Measurements from ENCODE around the gene UBE2D2.
"Not testable (repeated sequence)": the region's sequence is repeated elsewhere in the genome, so short reads cannot be mapped to it uniquely, and the experiment has no call there.

The UBE2D2 gene

DNA sequence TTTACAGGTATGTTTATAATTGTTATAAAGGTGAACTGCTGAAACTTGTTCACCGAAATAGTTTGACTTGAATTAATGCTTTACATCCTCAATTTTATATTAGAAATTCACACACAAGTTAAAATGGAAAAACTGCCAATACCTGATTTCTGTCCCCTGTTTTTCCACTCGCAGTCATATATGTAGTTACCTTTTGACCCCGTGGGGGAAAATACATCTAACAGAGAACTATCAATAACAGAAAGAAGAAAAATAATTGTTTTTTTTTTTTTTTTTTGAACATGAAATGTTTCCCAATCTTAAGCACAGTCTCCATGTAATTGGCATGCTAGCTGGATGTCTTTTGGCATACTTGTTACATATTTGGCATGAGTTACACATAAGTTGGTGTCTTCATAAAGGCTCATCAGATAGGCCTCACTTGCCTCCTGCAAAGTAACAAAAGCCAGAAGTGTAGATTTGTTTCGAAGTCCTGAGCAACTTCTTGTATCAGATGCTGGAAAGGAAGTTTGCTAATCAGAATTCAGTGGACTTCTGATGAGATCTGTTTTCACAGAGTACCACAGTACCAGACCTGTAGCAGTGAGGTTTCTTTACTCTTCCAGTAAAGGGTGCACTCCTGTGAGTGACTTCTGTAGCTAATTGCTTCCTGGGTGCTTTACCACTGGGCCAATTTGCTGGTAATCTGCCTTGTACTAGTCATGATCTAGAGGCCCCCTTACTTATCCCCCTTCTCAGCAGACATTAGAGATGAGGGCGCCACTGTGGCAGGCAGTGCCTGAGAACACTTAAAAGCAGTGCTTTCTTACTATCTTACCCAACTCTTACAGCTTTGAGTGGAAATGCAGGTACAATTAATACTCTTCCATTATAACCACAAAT, 50.8 kb downstream of the UBE2D2 start:
- DNase-seq (ENCODE audit: insufficient read length) (no peak), FAIRE-seq (no peak)
- no peak for TF ChIP-seq TAF1 (IDR thresholded peaks at IDR 0.05; ENCODE audit: borderline replicate concordance, low read depth, low read length)
- no peak for TF ChIP-seq POLR2A (IDR thresholded peaks at IDR 0.05; ENCODE audit: low read depth, low read length)
- TF ChIP-seq POLR2AphosphoS5 (IDR thresholded peaks at IDR 0.05; ENCODE audit: low read depth, low read length), result no peak

DNA sequence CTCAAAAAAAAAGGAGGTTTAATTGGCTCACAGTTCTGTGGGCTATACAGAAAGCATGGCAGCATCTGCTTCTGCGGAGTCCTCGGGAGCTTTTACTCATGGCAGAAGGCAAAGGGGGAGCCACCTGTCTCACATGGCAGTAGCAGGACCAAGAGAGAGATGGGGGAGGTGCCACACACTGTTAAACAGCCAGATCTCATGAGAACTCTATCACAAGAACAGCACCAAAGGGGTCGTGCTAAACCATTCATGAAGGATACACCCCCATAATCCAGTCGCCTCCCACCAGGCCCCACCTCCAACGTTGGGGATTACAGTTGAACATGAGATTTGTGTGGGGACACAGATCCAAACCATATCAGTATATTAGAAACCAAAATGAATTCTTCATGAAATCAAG, 58.7 kb downstream of the UBE2D2 start:
- TF ChIP-seq POLR2A (IDR thresholded peaks at IDR 0.05; ENCODE audit: low read depth, low read length) (no peak), TAF1 (IDR thresholded peaks at IDR 0.05; ENCODE audit: borderline replicate concordance, low read depth, low read length) (no peak), POLR2AphosphoS5 (IDR thresholded peaks at IDR 0.05; ENCODE audit: low read depth, low read length) (no peak)
- no peak for FAIRE-seq

DNA sequence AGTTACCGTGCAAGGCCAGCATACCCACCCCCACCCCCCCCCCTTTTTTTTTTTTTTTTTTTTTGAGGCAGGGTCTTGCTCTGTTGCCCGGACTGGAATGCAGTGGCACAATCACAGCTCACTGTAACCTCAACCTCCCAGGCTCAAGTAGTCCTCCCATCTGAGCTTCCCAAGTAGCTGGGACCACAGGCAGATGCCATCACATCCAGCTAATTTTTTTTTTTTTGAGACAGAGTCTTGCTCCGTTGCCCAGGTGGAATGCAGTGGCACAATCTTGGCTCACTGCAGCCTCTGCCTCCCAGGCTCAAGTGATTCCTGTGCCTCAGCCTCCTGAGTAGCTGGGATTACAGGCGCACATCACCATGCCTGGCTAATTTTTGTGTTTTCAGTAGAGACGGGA, 64.3 kb downstream of the UBE2D2 start:
- not testable (repeated sequence) for FAIRE-seq

More for the DNA sequence above, 58.7 kb downstream of the UBE2D2 start:
- no peak for DNase-seq (ENCODE audit: insufficient read length)

DNA sequence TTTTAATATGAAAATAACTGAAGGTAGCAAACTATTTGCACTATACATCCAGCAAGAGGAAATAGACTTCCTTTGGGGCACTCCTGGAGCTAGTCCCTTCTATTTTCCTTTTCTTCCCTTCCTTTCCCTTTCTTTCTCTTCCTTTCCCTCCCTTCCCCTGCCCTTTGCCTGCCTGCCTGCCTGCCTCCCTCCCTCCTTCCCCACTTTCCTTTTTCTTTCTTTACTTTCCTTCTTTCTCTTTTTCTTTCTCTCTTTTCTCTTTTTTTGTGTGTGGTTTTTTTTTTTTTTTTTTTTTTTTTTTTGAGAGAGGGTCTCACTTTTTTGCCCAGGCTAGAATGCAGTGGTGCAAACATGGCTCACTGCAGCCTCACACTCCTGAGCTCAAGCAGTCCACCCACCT, 69.7 kb downstream of the UBE2D2 start:
- no peak for TF ChIP-seq POLR2A (IDR thresholded peaks at IDR 0.05; ENCODE audit: low read depth, low read length)
- TF ChIP-seq TAF1 (IDR thresholded peaks at IDR 0.05; ENCODE audit: borderline replicate concordance, low read depth, low read length), result no peak
- no peak for TF ChIP-seq POLR2AphosphoS5 (IDR thresholded peaks at IDR 0.05; ENCODE audit: low read depth, low read length)
- FAIRE-seq (no peak), DNase-seq (ENCODE audit: insufficient read length) (no peak)

More for the DNA sequence above, 64.3 kb downstream of the UBE2D2 start:
- not testable (repeated sequence) for DNase-seq (ENCODE audit: insufficient read length)

DNA sequence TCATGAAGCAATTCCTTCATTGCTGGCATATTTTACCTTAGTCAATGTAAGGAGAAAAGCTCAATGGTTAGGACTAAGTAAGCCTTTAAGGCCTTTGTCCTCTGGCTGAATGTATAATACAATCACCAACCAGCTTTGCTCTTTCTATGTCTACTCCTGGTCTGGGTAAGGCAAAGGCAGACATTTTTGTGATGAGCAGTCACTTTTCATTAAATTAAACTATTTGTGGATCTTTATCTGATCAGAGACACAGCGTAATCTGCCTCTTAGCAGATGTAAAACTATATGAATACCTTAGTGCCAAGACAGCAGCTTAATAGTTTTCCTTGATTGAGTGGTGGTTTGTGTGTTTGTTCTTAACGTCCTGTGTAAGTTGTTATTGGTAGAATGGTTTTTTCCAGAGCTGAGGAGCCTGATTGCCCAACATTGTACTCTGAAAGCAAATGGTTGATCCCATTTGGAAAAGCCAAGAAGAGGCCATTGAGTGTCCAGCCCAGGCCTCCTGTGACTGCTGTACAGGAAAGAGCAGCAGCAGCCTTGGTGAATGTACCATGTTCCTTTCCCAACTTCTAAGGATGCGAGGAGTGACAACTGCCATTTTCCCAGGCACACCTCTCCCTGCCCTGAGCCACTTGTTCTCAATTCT, 70.5 kb downstream of the UBE2D2 start:
- TF ChIP-seq POLR2A (IDR thresholded peaks at IDR 0.05; ENCODE audit: low read depth, low read length) (no peak), POLR2AphosphoS5 (IDR thresholded peaks at IDR 0.05; ENCODE audit: low read depth, low read length) (no peak), TAF1 (IDR thresholded peaks at IDR 0.05; ENCODE audit: borderline replicate concordance, low read depth, low read length) (no peak)
- DNase-seq (ENCODE audit: insufficient read length) (no peak), FAIRE-seq (no peak)

DNA sequence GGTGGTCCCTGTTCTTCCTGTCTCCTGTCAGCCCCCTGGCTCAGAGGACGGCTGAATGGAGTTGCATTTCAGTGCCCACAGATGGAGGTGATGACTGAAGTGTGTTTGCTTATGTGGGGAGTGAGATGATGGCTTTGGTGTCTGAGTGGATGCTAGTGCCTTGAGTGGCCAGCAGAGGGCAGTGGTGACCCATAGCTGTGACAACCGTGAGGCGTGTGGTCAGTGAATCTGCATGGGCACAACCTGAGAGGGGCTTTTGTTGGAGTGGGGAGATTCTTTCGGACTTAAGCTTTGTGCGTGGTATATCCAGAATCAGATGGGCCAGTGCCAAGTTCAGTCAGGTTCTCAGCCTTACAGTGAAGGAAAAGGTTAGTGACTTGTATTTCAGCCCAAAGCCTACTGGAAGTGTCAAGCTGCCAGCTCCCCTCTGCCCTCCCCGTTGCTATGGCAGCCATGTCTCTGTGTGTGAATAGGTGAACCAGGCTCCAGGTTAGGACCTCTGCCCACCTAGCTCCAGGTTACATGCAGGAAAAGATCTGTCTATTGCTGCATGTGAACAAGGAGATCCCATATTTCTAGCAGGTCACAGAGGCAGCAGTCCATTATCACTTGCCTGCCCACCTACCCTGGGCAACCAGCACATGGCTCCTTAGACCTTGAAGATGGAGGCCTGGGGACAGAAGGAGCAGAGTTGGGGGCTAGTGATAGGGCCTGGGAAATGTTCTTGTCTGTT, 72.3 kb downstream of the UBE2D2 start:
- FAIRE-seq (peak; percentile 96), DNase-seq (ENCODE audit: insufficient read length) (no peak)
- no peak for TF ChIP-seq TAF1 (IDR thresholded peaks at IDR 0.05; ENCODE audit: borderline replicate concordance, low read depth, low read length)
- peak; percentile 43; the same call in 1 of the 2 replicates for TF ChIP-seq POLR2AphosphoS5 (IDR thresholded peaks at IDR 0.05; ENCODE audit: low read depth, low read length)

DNA sequence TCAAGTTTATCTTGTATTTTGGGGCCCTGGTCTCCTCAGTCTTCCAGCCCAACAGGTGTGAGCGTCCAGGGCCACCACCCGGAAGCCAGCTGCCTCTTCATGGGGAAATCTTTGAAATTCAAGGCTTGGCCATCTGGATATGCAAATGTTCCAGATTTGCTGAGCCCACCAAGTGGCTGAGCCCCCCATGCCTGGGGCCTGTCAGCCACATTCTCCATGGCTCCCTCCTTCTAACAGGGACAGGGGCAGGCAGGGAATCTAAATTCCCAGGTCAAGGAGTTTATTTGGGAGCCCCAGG, 72.8 kb downstream of the UBE2D2 start:
- TF ChIP-seq POLR2A (IDR thresholded peaks at IDR 0.05; ENCODE audit: low read depth, low read length), result no peak
- no peak for TF ChIP-seq POLR2AphosphoS5 (IDR thresholded peaks at IDR 0.05; ENCODE audit: low read depth, low read length)
- no peak for TF ChIP-seq TAF1 (IDR thresholded peaks at IDR 0.05; ENCODE audit: borderline replicate concordance, low read depth, low read length)
- no peak for DNase-seq (ENCODE audit: insufficient read length)
- FAIRE-seq, result no peak

DNA sequence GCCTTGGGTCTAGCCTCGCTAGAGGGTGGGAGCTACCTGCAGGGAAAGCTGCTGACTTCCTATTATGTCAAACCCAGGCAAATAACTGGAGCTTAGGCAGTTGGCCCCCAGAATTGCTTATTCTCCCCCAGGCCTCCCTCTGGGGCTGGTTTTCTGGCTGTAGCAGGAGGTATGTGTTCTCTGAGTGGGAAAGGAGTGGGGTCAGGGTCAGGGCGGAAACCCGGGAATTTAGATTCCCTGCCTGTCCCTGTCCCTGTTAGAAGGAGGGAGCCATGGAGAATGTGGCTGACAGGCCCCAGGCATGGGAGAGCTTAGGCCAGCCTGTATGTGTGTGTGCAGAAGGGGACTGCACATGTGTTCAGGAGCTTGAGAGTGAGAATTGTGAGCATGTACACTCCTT, 73.4 kb downstream of the UBE2D2 start:
- FAIRE-seq, result no peak
- DNase-seq (ENCODE audit: insufficient read length), result no peak
- TF ChIP-seq POLR2AphosphoS5 (IDR thresholded peaks at IDR 0.05; ENCODE audit: low read depth, low read length) (no peak), POLR2A (IDR thresholded peaks at IDR 0.05; ENCODE audit: low read depth, low read length) (no peak), TAF1 (IDR thresholded peaks at IDR 0.05; ENCODE audit: borderline replicate concordance, low read depth, low read length) (no peak)

DNA sequence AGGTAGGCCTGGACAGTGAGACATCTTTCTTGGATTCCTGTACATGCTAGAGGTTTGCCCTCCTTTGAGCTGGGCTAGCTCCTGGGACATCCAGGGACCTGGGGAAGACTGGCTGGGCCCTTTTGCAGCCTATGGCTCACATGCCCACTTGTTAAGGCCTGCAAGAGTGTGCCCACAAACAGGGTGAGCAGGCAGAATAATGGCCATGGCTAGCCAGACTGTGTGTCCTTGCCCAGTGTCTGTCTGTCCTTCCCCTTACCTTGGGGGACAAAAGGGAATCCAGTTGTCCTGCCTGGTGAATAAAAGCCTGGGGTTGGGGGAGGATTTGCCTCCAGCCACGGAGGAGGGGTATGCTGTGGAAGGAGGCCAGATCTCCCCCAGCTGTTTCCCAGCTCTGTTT, 74.1 kb downstream of the UBE2D2 start:
- no peak for FAIRE-seq
- no peak for DNase-seq (ENCODE audit: insufficient read length)
- TF ChIP-seq POLR2AphosphoS5 (IDR thresholded peaks at IDR 0.05; ENCODE audit: low read depth, low read length) (no peak), POLR2A (IDR thresholded peaks at IDR 0.05; ENCODE audit: low read depth, low read length) (no peak), TAF1 (IDR thresholded peaks at IDR 0.05; ENCODE audit: borderline replicate concordance, low read depth, low read length) (no peak)

DNA sequence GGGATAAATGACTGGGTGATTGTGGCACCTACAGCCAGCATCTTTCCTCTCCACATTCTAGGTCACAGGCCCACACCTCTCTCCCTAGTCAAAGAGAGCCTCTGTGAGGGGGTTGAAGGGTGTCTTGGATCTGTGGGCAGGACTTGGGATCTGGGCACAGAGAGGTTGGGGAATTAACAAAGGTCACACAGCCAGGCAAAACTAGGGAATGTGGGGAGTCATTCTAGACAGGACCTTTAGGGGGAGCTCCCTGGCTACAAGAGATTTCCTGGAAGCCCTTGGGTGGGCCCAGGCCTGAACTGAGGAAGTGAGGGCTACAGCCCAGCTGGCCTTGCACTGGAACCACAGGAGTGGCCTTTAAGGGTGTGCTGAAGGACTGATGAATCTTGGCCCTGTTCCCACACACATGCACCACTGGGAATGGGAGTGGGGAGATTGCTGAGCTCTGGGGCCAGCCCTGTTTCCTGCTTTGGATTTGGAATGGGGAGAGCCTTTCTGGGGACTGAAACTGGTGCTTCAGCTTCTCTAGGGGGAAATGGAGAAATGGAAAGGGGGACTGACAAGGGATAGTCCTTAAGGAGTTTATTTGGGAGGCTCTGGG, 74.6 kb downstream of the UBE2D2 start:
- DNase-seq (ENCODE audit: insufficient read length), result no peak
- TF ChIP-seq TAF1 (IDR thresholded peaks at IDR 0.05; ENCODE audit: borderline replicate concordance, low read depth, low read length) (no peak), POLR2A (IDR thresholded peaks at IDR 0.05; ENCODE audit: low read depth, low read length) (no peak), POLR2AphosphoS5 (IDR thresholded peaks at IDR 0.05; ENCODE audit: low read depth, low read length) (no peak)
- no peak for FAIRE-seq

DNA sequence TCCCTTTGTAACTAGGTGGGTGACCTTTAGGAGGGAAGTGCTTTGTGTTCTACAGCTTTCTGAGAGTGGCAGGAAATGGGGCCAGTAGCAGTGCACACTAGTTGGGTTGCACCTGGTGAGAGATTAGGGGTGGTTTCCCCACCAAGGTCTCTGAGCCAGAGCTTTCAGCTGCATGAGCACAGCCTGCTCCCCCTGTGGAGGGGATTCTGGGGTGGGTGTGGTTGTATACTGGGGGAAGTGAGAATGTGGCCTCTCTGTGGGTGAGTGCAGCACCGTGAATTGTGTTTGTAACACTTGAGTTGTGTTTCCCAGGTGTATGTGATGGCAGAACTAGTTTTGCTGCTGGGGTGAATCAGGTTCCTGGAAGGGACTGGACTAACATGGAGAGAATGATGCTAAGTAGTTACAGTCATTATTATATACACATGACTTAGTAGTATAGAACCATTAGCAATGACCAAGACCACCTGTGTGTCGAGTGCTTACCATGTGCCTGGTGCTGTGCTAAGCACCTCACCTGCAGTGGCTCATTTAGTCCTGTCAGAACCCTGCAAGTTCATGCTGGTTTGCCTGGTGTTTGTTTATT, 75.2 kb downstream of the UBE2D2 start:
- FAIRE-seq, result peak; percentile 86
- no peak for TF ChIP-seq POLR2A (IDR thresholded peaks at IDR 0.05; ENCODE audit: low read depth, low read length)
- TF ChIP-seq POLR2AphosphoS5 (IDR thresholded peaks at IDR 0.05; ENCODE audit: low read depth, low read length), result no peak; the same call in 1 of the 2 replicates
- no peak for TF ChIP-seq TAF1 (IDR thresholded peaks at IDR 0.05; ENCODE audit: borderline replicate concordance, low read depth, low read length)
- peak; percentile 76 for DNase-seq (ENCODE audit: insufficient read length)

Data from GM12892 (cell line).